ENCODE results near the gene NADK.

Gene NADK

GRCh38 chr1:1815606-1816281 is 37.5 kb upstream of the NADK start:
- TF ChIP-seq CTCF (conservative IDR thresholded peaks at IDR 0.05) (no peak), ZFX (IDR thresholded peaks at IDR 0.05) (no peak)
- no peak overlapping the region for H3K27ac ChIP-seq

GRCh38 chr1:1809489-1809888 is 31.2 kb upstream of the NADK start:
- TF ChIP-seq CTCF (conservative IDR thresholded peaks at IDR 0.05) = no peak
- TF ChIP-seq ZFX (IDR thresholded peaks at IDR 0.05) = no peak
- H3K27ac ChIP-seq = no peak overlapping the region

- H3K27ac ChIP-seq = no peak overlapping the region
- no peak for TF ChIP-seq ZFX (IDR thresholded peaks at IDR 0.05)
- TF ChIP-seq CTCF (conservative IDR thresholded peaks at IDR 0.05) = no peak
Measured at GRCh38 chr1:1808206-1808605, 29.9 kb upstream of the NADK start.

DNA sequence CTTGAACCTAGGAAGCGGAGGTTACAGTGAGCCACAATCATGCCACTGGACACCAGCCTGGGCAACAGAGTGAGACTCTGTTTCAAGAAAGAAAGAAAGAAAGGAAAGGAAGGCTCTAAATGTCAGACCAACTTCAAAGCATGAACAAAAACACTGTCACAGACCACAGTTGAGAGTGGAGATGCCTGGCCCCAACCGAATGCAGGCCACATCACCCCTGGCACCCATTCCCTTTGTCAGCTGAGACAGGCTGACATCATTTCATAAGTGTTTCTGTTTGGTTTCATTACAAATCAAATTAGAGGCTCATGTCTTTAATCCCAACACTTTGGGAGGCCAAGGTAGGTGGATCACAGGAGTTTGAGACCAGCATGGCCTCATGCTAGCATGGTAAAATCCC is 28.6 kb upstream of the NADK start:
- H3K27ac ChIP-seq = no peak overlapping the region
- no peak for TF ChIP-seq CTCF (conservative IDR thresholded peaks at IDR 0.05)
- TF ChIP-seq ZFX (IDR thresholded peaks at IDR 0.05) = no peak

- H3K27ac ChIP-seq = no peak overlapping the region
- TF ChIP-seq CTCF (conservative IDR thresholded peaks at IDR 0.05) = no peak
- TF ChIP-seq ZFX (IDR thresholded peaks at IDR 0.05) = no peak
Measured at GRCh38 chr1:1804301-1804700, 26.0 kb upstream of the NADK start.

- no peak overlapping the region for H3K27ac ChIP-seq
- TF ChIP-seq CTCF (conservative IDR thresholded peaks at IDR 0.05) (no peak), ZFX (IDR thresholded peaks at IDR 0.05) (no peak)
Measured at GRCh38 chr1:1802871-1803270, 24.6 kb upstream of the NADK start.

GRCh38 chr1:1799716-1800115 is 21.4 kb upstream of the NADK start:
- TF ChIP-seq ZFX (IDR thresholded peaks at IDR 0.05) = no peak
- TF ChIP-seq CTCF (conservative IDR thresholded peaks at IDR 0.05) = no peak
- H3K27ac ChIP-seq = no peak overlapping the region
